Measurements from ENCODE around the gene ACSL5.
"Not testable (repeated sequence)": the region's sequence is repeated elsewhere in the genome, so short reads cannot be mapped to it uniquely, and the experiment has no call there.

Gene ACSL5

GRCh38 chr10:112393827-112394226 is 19.9 kb downstream of the ACSL5 start:
- H3K4me3 Mint-ChIP-seq: no peak overlapping the region
- H3K4me1 Mint-ChIP-seq: peaks cover 22% of the 10 kb centered on the region
- H3K36me3 Mint-ChIP-seq: peaks cover 11% of the 10 kb centered on the region
- no peaks in the 10 kb centered on the region for H3K9me3 Mint-ChIP-seq
- no peaks in the 10 kb centered on the region for H3K27me3 Mint-ChIP-seq
- H3K27ac Mint-ChIP-seq: no peak overlapping the region
- no peak for DNase-seq
- CTCF ChIA-PET: no interaction called here

GRCh38 chr10:112394475-112394875 is 20.6 kb downstream of the ACSL5 start:
- Mint-ChIP-seq H3K4me3 (no peak overlapping the region), H3K9me3 (no peaks in the 10 kb centered on the region), H3K36me3 (peaks cover 12% of the 10 kb centered on the region), H3K27me3 (no peaks in the 10 kb centered on the region), H3K4me1 (peaks cover 15% of the 10 kb centered on the region), H3K27ac (no peak overlapping the region)
- CTCF ChIA-PET: no interaction called here
- no peak for DNase-seq

- DNase-seq: no peak
- no peaks in the 10 kb centered on the region for H3K27me3 Mint-ChIP-seq
- H3K4me1 Mint-ChIP-seq: peaks cover 5% of the 10 kb centered on the region
- H3K27ac Mint-ChIP-seq: no peak overlapping the region
- H3K4me3 Mint-ChIP-seq: no peak overlapping the region
- CTCF ChIA-PET: no interaction called here
- no peaks in the 10 kb centered on the region for H3K9me3 Mint-ChIP-seq
- peaks cover 18% of the 10 kb centered on the region for H3K36me3 Mint-ChIP-seq
Measured at GRCh38 chr10:112395809-112396530, 22.1 kb downstream of the ACSL5 start.

- H3K4me1 Mint-ChIP-seq: peaks cover 5% of the 10 kb centered on the region
- no peak overlapping the region for H3K4me3 Mint-ChIP-seq
- DNase-seq: no peak
- H3K27ac Mint-ChIP-seq: no peak overlapping the region
- CTCF ChIA-PET: no interaction called here
- H3K9me3 Mint-ChIP-seq: no peaks in the 10 kb centered on the region
- H3K27me3 Mint-ChIP-seq: no peaks in the 10 kb centered on the region
- H3K36me3 Mint-ChIP-seq: peaks cover 20% of the 10 kb centered on the region
Measured at GRCh38 chr10:112397592-112397991, 23.7 kb downstream of the ACSL5 start.

GRCh38 chr10:112402917-112403316 is 29.0 kb downstream of the ACSL5 start:
- Mint-ChIP-seq H3K9me3 (no peaks in the 10 kb centered on the region), H3K4me3 (no peak overlapping the region), H3K4me1 (no peaks in the 10 kb centered on the region), H3K36me3 (peaks cover 51% of the 10 kb centered on the region), H3K27ac (no peak overlapping the region), H3K27me3 (no peaks in the 10 kb centered on the region)
- DNase-seq: no peak
- CTCF ChIA-PET: no interaction called here

GRCh38 chr10:112404617-112405016 is 30.7 kb downstream of the ACSL5 start:
- no peaks in the 10 kb centered on the region for H3K27me3 Mint-ChIP-seq
- no peaks in the 10 kb centered on the region for H3K9me3 Mint-ChIP-seq
- no peaks in the 10 kb centered on the region for H3K4me1 Mint-ChIP-seq
- CTCF ChIA-PET: no interaction called here
- H3K36me3 Mint-ChIP-seq: peaks cover 54% of the 10 kb centered on the region
- no peak overlapping the region for H3K27ac Mint-ChIP-seq
- no peak for DNase-seq
- no peak overlapping the region for H3K4me3 Mint-ChIP-seq

GRCh38 chr10:112406806-112407205 is 32.9 kb downstream of the ACSL5 start:
- H3K9me3 Mint-ChIP-seq, H3K27me3 Mint-ChIP-seq, H3K4me1 Mint-ChIP-seq, DNase-seq, H3K27ac Mint-ChIP-seq, H3K4me3 Mint-ChIP-seq, CTCF ChIA-PET: not testable (repeated sequence)
- H3K36me3 Mint-ChIP-seq: peaks cover 57% of the 10 kb centered on the region

GRCh38 chr10:112407696-112408095 is 33.8 kb downstream of the ACSL5 start:
- CTCF ChIA-PET: no interaction called here

GRCh38 chr10:112409299-112409698 is 35.4 kb downstream of the ACSL5 start:
- Mint-ChIP-seq H3K4me3 (no peak overlapping the region), H3K27me3 (no peaks in the 10 kb centered on the region), H3K27ac (no peak overlapping the region), H3K9me3 (no peaks in the 10 kb centered on the region), H3K36me3 (peaks cover 56% of the 10 kb centered on the region), H3K4me1 (no peaks in the 10 kb centered on the region)
- CTCF ChIA-PET: interaction anchor here (1.4 kb wide), 1 partner anchor 63 kb away, joined by 3 read pairs; no protein-coding TSS in a partner anchor
- no peak for DNase-seq

More at GRCh38 chr10:112407696-112408095, 33.8 kb downstream of the ACSL5 start:
- H3K27me3 Mint-ChIP-seq: no peaks in the 10 kb centered on the region
- H3K27ac Mint-ChIP-seq: no peak overlapping the region
- peaks cover 53% of the 10 kb centered on the region for H3K36me3 Mint-ChIP-seq
- no peak overlapping the region for H3K4me3 Mint-ChIP-seq
- no peak for DNase-seq
- H3K4me1 Mint-ChIP-seq: no peaks in the 10 kb centered on the region
- no peaks in the 10 kb centered on the region for H3K9me3 Mint-ChIP-seq

- Mint-ChIP-seq H3K4me3 (no peak overlapping the region), H3K4me1 (no peaks in the 10 kb centered on the region), H3K36me3 (peaks cover 56% of the 10 kb centered on the region), H3K27ac (no peak overlapping the region), H3K27me3 (no peaks in the 10 kb centered on the region), H3K9me3 (no peaks in the 10 kb centered on the region)
- DNase-seq: no peak
- CTCF ChIA-PET: no interaction called here
Measured at GRCh38 chr10:112409755-112410154, 35.8 kb downstream of the ACSL5 start.

GRCh38 chr10:112412696-112413095 is 38.8 kb downstream of the ACSL5 start:
- Mint-ChIP-seq H3K27ac (no peak overlapping the region), H3K9me3 (no peaks in the 10 kb centered on the region), H3K36me3 (peaks cover 54% of the 10 kb centered on the region), H3K27me3 (no peaks in the 10 kb centered on the region), H3K4me3 (no peak overlapping the region), H3K4me1 (no peaks in the 10 kb centered on the region)
- CTCF ChIA-PET: interaction anchor here (1.0 kb wide), 1 partner anchor 60 kb away, joined by 3 read pairs; no protein-coding TSS in a partner anchor
- no peak for DNase-seq

- no peak overlapping the region for H3K4me3 Mint-ChIP-seq
- no peaks in the 10 kb centered on the region for H3K4me1 Mint-ChIP-seq
- H3K36me3 Mint-ChIP-seq: peaks cover 39% of the 10 kb centered on the region
- no peaks in the 10 kb centered on the region for H3K27me3 Mint-ChIP-seq
- CTCF ChIA-PET: no interaction called here
- no peaks in the 10 kb centered on the region for H3K9me3 Mint-ChIP-seq
- DNase-seq: no peak
- no peak overlapping the region for H3K27ac Mint-ChIP-seq
Measured at GRCh38 chr10:112421731-112422130, 47.8 kb downstream of the ACSL5 start.

- Mint-ChIP-seq H3K4me1 (no peaks in the 10 kb centered on the region), H3K27ac (no peak overlapping the region), H3K36me3 (peaks cover 49% of the 10 kb centered on the region), H3K9me3 (no peaks in the 10 kb centered on the region), H3K4me3 (no peak overlapping the region), H3K27me3 (no peaks in the 10 kb centered on the region)
- CTCF ChIA-PET: interaction anchor here (3.3 kb wide), 1 partner anchor 11 kb away, joined by 19 read pairs; no protein-coding TSS in a partner anchor
- no peak for DNase-seq
Measured at GRCh38 chr10:112424651-112425050, 50.7 kb downstream of the ACSL5 start.

GRCh38 chr10:112426111-112426510 is 52.2 kb downstream of the ACSL5 start:
- Mint-ChIP-seq H3K4me3 (no peak overlapping the region), H3K27me3 (no peaks in the 10 kb centered on the region), H3K4me1 (no peaks in the 10 kb centered on the region), H3K9me3 (no peaks in the 10 kb centered on the region), H3K27ac (no peak overlapping the region), H3K36me3 (peaks cover 48% of the 10 kb centered on the region)
- CTCF ChIA-PET: interaction anchor here (3.3 kb wide), 1 partner anchor 10 kb away, joined by 19 read pairs; no protein-coding TSS in a partner anchor
- DNase-seq: no peak

GRCh38 chr10:112429147-112429546 is 55.2 kb downstream of the ACSL5 start:
- CTCF ChIA-PET: no interaction called here
- H3K4me3 Mint-ChIP-seq: no peak overlapping the region
- no peaks in the 10 kb centered on the region for H3K9me3 Mint-ChIP-seq
- peaks cover 40% of the 10 kb centered on the region for H3K36me3 Mint-ChIP-seq
- no peaks in the 10 kb centered on the region for H3K27me3 Mint-ChIP-seq
- H3K4me1 Mint-ChIP-seq: no peaks in the 10 kb centered on the region
- no peak for DNase-seq
- H3K27ac Mint-ChIP-seq: no peak overlapping the region
